Measurements from ENCODE around the gene WDR26. TPM values are rescaled to one million over a fixed set of nuclear protein-coding genes. Genes with fewer than 3 reads are reported as not detected.

Gene WDR26
- total RNA-seq, 4 donors from 2014 or later, result 45.9 to 76.9 (median 65.7) TPM

DNA sequence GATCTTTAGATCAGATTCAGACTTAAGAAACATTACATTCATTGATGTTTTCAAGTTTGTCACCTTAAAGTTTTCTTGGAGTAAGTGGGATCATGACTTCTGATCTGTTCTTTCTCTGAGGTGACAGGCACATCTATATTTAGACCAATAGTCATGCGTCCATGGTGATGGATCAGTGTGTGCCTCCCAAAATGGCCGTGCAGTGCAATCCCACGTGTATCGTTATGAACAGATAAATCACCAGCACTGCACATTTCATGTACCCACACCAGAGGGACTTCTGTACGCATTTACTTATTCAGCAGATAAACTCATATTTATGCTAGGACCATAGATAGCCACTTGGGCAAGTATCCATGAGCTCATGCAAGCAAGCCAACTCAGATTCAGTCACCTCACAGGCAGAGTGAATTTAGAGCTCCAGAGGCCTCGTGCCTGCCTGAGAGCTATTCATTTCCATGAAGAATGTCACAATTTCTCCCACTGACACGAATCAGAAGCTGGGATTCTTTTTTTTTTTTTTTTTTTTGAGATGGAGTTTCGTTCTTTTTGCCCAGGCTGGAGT is 13.9 kb upstream of the WDR26 start:
- no peak overlapping the region for H3K27ac ChIP-seq
- H3K4me1 ChIP-seq, result no peaks in the 10 kb centered on the region
- no peaks in the 10 kb centered on the region for H3K36me3 ChIP-seq
- no peaks in the 10 kb centered on the region for H3K27me3 ChIP-seq
- H3K4me3 ChIP-seq, result no peak overlapping the region
- H3K9me3 ChIP-seq, result no peaks in the 10 kb centered on the region
- DNase-seq, result no peak
- no peak for TF ChIP-seq POLR2A (IDR thresholded peaks at IDR 0.05)
- TF ChIP-seq, protein P1, sequence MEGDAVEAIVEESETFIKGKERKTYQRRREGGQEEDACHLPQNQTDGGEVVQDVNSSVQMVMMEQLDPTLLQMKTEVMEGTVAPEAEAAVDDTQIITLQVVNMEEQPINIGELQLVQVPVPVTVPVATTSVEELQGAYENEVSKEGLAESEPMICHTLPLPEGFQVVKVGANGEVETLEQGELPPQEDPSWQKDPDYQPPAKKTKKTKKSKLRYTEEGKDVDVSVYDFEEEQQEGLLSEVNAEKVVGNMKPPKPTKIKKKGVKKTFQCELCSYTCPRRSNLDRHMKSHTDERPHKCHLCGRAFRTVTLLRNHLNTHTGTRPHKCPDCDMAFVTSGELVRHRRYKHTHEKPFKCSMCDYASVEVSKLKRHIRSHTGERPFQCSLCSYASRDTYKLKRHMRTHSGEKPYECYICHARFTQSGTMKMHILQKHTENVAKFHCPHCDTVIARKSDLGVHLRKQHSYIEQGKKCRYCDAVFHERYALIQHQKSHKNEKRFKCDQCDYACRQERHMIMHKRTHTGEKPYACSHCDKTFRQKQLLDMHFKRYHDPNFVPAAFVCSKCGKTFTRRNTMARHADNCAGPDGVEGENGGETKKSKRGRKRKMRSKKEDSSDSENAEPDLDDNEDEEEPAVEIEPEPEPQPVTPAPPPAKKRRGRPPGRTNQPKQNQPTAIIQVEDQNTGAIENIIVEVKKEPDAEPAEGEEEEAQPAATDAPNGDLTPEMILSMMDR (IDR thresholded peaks at IDR 0.05), result no peak
- intact Hi-C loops (cut with DNase I; ENCODE audit: low total_unique reads), result no loop called here

DNA sequence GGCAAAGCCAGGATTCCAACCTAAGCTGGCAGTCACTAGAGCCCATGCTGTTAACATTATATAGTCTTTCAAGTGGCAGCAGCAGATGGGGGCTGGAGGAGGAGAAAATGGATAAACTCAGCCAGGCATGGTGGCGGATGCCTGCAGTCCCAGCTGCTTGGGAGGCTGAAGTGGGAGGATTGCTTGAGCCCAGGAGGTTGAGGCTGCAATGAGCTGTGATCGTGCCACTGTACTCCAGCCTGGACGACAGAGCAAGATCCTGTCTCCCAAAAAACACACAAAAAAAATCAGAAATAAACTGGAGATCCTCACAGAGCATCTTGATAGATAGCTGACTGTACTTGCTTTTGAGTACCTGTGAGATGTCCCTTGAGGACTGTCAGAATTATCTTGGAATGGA is 13.4 kb upstream of the WDR26 start:
- Histone ChIP-seq H3K9me3 (no peaks in the 10 kb centered on the region), H3K36me3 (no peaks in the 10 kb centered on the region), H3K27ac (no peak overlapping the region), H3K4me1 (no peaks in the 10 kb centered on the region), H3K27me3 (no peaks in the 10 kb centered on the region), H3K4me3 (no peak overlapping the region)
- intact Hi-C loops (cut with DNase I; ENCODE audit: low total_unique reads), result no loop called here
- TF ChIP-seq POLR2A (IDR thresholded peaks at IDR 0.05), result no peak
- TF ChIP-seq, protein P1 (IDR thresholded peaks at IDR 0.05), result no peak
- no peak for DNase-seq

DNA sequence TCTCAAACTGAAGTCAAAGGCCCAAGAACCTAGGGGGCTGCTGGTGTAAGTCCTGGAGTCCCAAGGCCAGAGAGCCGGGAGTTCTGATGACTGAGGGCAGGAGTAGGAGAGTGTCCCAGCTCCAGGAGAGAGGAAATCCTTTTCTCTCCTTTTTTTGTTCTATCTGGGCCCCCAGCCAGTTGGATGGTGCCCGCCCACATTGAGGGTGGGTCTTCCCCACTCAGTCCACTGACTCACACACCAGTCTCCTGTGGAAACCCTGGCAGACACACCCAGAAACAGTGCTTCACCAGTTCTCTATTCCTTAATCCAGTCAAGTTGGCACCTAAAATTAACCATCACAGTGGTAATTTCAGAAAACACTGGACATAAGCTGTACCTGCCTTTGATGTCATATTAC is 12.7 kb upstream of the WDR26 start:
- H3K27ac ChIP-seq, result no peak overlapping the region
- TF ChIP-seq POLR2A (IDR thresholded peaks at IDR 0.05), result no peak
- TF ChIP-seq, protein P1 (IDR thresholded peaks at IDR 0.05), result no peak

DNA sequence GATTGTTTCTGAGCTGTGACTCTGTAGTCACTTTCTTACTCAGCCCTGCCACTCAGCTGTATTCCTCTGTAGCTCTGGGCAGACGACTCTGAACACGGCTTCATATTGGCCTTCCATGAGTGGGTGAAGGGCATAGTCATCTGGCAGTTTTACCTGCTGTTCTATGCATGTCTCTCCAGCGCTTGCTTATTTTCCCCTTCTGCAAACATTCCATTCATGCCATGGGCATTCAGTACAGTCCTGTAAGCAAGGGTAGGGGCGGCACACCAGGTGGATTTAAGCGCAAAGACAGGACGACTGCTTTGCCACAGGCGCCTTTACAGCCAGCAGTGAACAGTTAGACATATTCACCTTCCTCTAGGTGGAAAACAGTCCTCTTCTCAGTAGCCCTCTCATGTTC is 4.4 kb upstream of the WDR26 start:
- no peak for TF ChIP-seq POLR2A (IDR thresholded peaks at IDR 0.05)
- TF ChIP-seq, protein P1 (IDR thresholded peaks at IDR 0.05), result no peak
- DNase-seq, result no peak

More for the DNA sequence above, 12.7 kb upstream of the WDR26 start:
- Histone ChIP-seq H3K36me3 (no peaks in the 10 kb centered on the region), H3K4me1 (no peaks in the 10 kb centered on the region), H3K9me3 (no peaks in the 10 kb centered on the region), H3K4me3 (no peak overlapping the region), H3K27me3 (no peaks in the 10 kb centered on the region)
- intact Hi-C loops (cut with DNase I; ENCODE audit: low total_unique reads), result no loop called here
- peak in 1 of 2 donors; percentile 59 for DNase-seq

DNA sequence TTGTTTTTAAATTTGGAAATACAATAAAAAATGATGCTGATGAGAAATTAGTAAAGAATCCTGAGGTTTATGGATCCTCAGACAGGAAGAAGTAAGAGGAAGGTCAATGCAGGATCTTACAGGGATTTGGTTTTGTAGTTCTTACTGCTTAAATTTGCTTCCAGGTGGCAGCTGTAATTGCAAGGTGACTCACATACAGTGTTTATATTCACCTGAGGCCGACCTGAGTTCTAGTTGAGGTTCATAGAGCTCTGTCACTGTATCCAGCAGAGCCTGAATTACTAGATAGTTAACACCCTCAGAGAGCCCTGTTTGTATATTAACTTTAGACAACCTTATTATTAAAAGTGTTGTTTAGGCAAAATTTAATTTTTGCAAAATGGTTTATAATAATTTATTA is 1.4 kb upstream of the WDR26 start:
- TF ChIP-seq, protein P1 (IDR thresholded peaks at IDR 0.05), result no peak
- no peak for TF ChIP-seq POLR2A (IDR thresholded peaks at IDR 0.05)
- intact Hi-C loops (cut with DNase I; ENCODE audit: low total_unique reads), result no loop called here
- Histone ChIP-seq H3K4me3 (no peak overlapping the region), H3K9me3 (no peaks in the 10 kb centered on the region), H3K4me1 (peaks cover 7 to 8% of the 10 kb centered on the region in 2 donors), H3K36me3 (no peaks in the 10 kb centered on the region), H3K27me3 (no peaks in the 10 kb centered on the region), H3K27ac (peak overlapping the region; percentile 98 to 99)
- DNase-seq, result no peak

More for the DNA sequence above, 4.4 kb upstream of the WDR26 start:
- intact Hi-C loops (cut with DNase I; ENCODE audit: low total_unique reads), result no loop called here
- H3K36me3 ChIP-seq, result no peaks in the 10 kb centered on the region
- H3K27me3 ChIP-seq, result no peaks in the 10 kb centered on the region
- no peaks in the 10 kb centered on the region for H3K9me3 ChIP-seq
- H3K4me1 ChIP-seq, result peaks cover 0 to 7% of the 10 kb centered on the region in 2 donors
- no peak overlapping the region for H3K27ac ChIP-seq
- no peak overlapping the region for H3K4me3 ChIP-seq
